Measurements from ENCODE around the gene HES2. TPM values are rescaled to one million over a fixed set of nuclear protein-coding genes. Genes with fewer than 3 reads are reported as not detected.
"Not testable (repeated sequence)": the region's sequence is repeated elsewhere in the genome, so short reads cannot be mapped to it uniquely, and the experiment has no call there.

The HES2 gene
- polyA plus RNA-seq, 2 of the 4 experiments (the other 2 are of a cell fraction), result 0.75 to 1.8 TPM

GRCh38 chr1:6454856-6455751 is 35.4 kb upstream of the HES2 start:
- H3K9me3 ChIP-seq, result no peaks in the 10 kb centered on the region
- 52% methylated on average over 16 of the region's 115 CpGs for WGBS (ENCODE audit: missing lambda C conversion rate)
- ChIA-PET POLR2A (no interaction called here), CTCF (interaction anchor here (1.0 to 1.1 kb wide), 2 partner anchors 10 to 17 kb away, joined by 3 read pairs; no protein-coding TSS in a partner anchor)
- no peak overlapping the region for H3K4me2 ChIP-seq
- no peak overlapping the region for H3K27ac ChIP-seq
- TF ChIP-seq EP300 (IDR thresholded peaks at IDR 0.05), result no peak
- TF ChIP-seq MAZ (IDR thresholded peaks at IDR 0.05; ENCODE audit: borderline replicate concordance, low read depth, low read length), result no peak
- no peak for TF ChIP-seq KDM5A (IDR thresholded peaks at IDR 0.05)
- TF ChIP-seq CBX2 (IDR thresholded peaks at IDR 0.05; ENCODE audit: borderline replicate concordance, low read depth), result no peak
- TF ChIP-seq NFE2L2 (conservative IDR thresholded peaks at IDR 0.05; ENCODE audit: low read length), result no peak
- TF ChIP-seq, protein P1, sequence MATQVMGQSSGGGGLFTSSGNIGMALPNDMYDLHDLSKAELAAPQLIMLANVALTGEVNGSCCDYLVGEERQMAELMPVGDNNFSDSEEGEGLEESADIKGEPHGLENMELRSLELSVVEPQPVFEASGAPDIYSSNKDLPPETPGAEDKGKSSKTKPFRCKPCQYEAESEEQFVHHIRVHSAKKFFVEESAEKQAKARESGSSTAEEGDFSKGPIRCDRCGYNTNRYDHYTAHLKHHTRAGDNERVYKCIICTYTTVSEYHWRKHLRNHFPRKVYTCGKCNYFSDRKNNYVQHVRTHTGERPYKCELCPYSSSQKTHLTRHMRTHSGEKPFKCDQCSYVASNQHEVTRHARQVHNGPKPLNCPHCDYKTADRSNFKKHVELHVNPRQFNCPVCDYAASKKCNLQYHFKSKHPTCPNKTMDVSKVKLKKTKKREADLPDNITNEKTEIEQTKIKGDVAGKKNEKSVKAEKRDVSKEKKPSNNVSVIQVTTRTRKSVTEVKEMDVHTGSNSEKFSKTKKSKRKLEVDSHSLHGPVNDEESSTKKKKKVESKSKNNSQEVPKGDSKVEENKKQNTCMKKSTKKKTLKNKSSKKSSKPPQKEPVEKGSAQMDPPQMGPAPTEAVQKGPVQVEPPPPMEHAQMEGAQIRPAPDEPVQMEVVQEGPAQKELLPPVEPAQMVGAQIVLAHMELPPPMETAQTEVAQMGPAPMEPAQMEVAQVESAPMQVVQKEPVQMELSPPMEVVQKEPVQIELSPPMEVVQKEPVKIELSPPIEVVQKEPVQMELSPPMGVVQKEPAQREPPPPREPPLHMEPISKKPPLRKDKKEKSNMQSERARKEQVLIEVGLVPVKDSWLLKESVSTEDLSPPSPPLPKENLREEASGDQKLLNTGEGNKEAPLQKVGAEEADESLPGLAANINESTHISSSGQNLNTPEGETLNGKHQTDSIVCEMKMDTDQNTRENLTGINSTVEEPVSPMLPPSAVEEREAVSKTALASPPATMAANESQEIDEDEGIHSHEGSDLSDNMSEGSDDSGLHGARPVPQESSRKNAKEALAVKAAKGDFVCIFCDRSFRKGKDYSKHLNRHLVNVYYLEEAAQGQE (IDR thresholded peaks at IDR 0.05), result no peak
- TF ChIP-seq ESRRA (IDR thresholded peaks at IDR 0.05; ENCODE audit: borderline replicate concordance, low read length), result no peak
- TF ChIP-seq FOSL2 (IDR thresholded peaks at IDR 0.05), result no peak
- no peak for TF ChIP-seq FOSL2 (CRISPR knock-in tag; IDR thresholded peaks at IDR 0.05)
- TF ChIP-seq, protein P2, sequence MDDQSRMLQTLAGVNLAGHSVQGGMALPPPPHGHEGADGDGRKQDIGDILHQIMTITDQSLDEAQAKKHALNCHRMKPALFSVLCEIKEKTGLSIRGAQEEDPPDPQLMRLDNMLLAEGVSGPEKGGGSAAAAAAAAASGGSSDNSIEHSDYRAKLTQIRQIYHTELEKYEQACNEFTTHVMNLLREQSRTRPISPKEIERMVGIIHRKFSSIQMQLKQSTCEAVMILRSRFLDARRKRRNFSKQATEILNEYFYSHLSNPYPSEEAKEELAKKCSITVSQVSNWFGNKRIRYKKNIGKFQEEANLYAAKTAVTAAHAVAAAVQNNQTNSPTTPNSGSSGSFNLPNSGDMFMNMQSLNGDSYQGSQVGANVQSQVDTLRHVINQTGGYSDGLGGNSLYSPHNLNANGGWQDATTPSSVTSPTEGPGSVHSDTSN (IDR thresholded peaks at IDR 0.05), result no peak
- TF ChIP-seq TFCP2L1 (CRISPR knock-in tag; IDR thresholded peaks at IDR 0.05), result no peak
- TF ChIP-seq ZC3H11A (IDR thresholded peaks at IDR 0.05), result no peak
- TF ChIP-seq, protein P3, sequence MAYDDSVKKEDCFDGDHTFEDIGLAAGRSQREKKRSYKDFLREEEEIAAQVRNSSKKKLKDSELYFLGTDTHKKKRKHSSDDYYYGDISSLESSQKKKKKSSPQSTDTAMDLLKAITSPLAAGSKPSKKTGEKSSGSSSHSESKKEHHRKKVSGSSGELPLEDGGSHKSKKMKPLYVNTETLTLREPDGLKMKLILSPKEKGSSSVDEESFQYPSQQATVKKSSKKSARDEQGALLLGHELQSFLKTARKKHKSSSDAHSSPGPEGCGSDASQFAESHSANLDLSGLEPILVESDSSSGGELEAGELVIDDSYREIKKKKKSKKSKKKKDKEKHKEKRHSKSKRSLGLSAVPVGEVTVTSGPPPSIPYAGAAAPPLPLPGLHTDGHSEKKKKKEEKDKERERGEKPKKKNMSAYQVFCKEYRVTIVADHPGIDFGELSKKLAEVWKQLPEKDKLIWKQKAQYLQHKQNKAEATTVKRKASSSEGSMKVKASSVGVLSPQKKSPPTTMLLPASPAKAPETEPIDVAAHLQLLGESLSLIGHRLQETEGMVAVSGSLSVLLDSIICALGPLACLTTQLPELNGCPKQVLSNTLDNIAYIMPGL (CRISPR knock-in tag; IDR thresholded peaks at IDR 0.05; ENCODE audit: borderline replicate concordance), result no peak
- no peak for TF ChIP-seq CBX8 (IDR thresholded peaks at IDR 0.05)
- no peak for TF ChIP-seq CEBPB (IDR thresholded peaks at IDR 0.05)
- ATAC-seq, result no peak
- 0 out of 3 replicates have a peak, but pooled peaks cover 2% of the 10 kb centered on the region for H3K4me1 ChIP-seq
- DNase-seq (ENCODE audit: low read depth in 1 of 2, low spot score in 1 of 2), result no peak
- no peak overlapping the region for H3K4me3 ChIP-seq
- no peak for FAIRE-seq

DNA sequence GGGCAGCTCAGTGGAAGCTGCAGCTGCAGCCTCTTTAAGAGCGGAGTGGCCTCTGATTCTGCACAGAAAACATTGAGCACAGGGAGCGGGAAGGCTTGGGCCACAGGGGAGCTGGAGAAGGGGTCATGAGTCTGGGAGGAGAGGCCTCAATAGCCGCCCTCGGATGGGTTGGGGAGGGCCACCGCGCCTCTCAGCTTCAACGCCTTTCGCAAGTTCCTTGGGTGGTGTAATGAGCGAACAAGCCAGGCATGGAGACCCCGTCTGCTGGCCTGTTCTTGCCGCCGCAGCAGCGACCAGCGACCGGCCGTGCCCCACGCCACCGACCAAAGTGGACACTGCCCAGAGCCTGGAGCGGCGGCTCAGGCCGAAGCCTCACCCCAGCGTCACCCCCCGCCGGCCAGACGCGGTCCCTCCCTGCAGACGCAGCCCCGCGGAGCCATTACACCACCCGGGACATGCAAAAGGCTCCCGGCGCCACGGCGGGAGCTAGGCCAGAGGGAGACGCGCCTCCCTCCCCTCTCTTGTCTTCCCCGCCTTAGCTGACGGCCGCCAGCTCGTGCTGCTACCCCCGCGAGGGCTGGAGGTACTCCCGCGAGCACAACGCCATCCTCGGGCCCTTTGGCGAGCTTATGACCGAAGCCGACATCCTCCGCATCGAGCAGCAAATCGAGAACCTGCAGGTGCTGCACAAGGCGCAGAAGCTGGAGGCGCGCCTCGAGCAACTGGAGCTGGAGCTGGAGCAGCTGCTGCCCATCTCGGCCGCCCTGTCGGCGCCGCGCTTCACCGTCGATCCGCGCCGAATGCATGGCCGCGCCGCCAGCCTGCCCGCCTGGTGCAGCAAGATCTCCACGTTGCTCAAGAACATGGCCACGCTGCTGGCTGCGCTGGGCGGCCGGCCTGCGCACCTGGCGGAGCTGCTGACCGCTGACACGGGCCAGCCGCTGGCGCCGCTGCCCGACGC is 34.5 kb upstream of the HES2 start:
- DNase-seq (ENCODE audit: low read depth in 1 of 2, low spot score in 1 of 2); H3K4me3 ChIP-seq; H3K4me1 ChIP-seq; POLR2A ChIA-PET; H3K9me3 ChIP-seq; FAIRE-seq; H3K4me2 ChIP-seq; ATAC-seq; H3K27ac ChIP-seq: not testable (repeated sequence)
- WGBS (ENCODE audit: missing lambda C conversion rate), result 78% methylated on average over 8 of the region's 85 CpGs
- CTCF ChIA-PET, result interaction anchor here (1.1 kb wide), 1 partner anchor 17 kb away, joined by 3 read pairs; no protein-coding TSS in a partner anchor

Data from A549 (cell line).